GM21447 (cell line): ENCODE data around the gene CPT1C.

ENCODE experiments used
- ATAC-seq: cut with Tn5 transposase; IDR thresholded peaks from one replicate; pipeline ENCODE4 v1.9.1; 2021; ENCODE audit not compliant: unreplicated experiment

CPT1C gene

DNA sequence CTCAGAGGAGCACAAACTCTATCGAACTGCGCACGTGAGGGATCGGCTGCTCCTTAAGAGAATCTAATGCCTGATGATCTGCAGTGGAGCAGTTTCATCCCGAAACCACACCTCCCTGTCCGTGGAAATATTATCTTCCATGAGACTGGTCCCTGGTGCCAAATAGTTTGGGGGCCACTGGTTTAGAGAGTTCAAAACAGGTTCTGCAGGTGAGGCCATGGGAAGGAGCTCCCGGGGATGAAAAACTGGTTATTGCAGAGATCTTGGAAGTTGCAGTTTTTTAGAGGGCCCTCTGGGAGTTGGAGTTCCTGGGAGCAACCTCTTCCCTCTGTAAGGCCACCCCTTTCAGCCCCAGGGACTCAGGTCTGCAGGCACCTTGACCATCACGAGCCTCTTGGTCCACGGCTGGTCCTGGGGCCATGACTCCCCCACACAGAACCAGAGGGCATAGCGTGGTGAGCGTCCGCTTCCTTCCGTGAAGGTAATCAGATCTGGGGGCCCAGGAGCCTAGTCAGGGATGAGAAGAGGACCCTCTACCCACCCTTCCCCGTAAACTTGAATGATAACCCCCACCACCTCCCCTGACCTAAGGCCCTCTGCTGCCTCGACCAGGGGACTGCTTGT lies 30.5 kb upstream of the CPT1C start:
- ATAC-seq, result no peak

DNA sequence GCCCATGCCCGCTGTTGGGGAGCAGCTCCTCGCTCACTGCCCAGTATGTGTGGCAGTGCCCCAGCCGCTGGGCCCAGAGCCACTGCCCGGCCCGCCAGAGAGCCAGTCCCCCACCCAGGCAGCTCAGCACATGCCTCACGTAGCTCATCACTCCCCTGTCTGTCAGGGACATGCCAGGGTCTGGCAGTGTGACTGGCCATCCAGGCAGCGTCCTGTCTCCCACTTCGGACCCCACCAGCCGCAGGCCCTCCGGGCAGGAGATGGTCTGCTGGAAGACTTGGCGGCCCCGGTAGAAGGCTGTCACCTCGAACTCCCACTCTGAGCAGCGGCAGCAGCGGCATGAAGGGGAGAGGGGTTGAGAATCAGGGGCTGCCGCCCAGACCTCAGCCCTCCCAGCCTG lies 28.9 kb upstream of the CPT1C start:
- no peak for ATAC-seq

DNA sequence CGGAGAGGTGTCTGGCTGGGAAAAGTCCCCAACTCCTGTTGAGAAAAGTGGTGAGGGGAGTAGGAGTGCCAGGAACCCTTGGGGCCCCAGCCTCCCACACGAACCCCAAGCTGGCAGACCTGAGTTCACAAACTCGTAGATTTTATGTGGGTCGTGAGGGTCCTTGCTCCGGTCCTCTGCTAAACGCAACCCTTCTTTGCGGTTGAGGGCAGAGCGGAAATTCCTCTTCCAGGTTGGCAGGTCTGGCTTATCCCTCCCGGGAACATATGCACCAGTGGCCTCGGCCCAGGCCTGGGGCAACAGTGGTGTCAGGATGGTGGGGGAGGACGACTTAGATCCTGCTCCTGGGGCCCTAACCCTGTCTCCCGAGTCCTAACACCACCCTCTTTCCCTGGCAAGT lies 27.7 kb upstream of the CPT1C start:
- no peak for ATAC-seq

DNA sequence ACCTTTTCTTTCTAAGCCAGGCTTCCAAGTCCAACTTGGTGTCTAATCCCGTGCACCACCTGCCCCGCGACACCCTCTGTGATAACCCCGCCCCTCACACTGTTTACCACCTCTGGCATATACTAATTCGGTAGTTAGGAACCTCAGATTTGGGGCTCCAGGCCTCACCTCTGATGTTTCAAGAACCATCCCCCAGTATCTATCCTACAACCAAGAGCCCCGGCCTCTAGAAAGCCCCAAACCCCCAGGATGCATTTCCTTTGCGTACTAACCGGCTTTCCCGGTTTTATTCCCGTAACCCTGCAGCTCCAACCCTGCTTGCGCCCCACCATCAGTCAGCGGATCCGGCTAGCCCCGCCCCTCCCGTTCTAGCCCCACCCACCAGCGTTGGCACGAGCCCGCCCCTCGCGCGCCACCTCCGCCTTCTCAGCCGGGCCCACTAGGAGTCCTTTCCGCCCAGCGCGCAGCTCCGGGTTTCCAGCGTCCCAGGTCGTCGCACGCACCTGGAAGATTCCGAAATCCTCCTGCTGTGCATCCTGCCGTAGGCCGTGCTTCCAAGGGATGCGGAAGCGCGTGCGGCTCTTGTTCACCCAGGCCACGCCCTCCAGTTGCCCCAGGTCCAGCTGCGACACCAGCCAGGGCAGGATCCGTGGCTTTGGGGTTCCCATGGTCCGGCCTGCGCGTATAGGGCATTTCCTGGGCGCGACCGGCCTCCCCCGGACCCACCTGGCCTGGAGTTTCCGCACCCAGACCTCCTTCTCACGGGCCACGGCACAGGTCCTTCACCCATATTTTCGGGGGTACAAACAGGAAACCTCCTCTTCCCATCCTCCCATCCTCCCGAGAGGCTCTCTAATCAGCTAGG lies 26.5 kb upstream of the CPT1C start:
- peak; percentile 28 for ATAC-seq

DNA sequence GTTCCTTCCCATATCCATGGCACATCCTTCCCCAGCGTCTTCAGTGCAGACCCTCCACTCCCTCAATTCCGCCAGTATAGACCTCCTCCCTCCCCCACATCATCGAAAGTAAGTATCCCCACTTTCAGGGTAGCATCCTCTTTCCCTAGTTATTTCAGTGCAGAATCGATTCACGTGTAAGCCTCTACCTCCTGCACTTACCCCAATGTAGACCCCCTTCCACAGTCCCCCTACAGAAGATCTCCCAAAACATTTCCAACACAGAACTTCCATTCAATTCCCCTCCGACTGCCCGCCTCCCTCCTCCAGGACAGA lies 25.9 kb upstream of the CPT1C start:
- ATAC-seq, result no peak

DNA sequence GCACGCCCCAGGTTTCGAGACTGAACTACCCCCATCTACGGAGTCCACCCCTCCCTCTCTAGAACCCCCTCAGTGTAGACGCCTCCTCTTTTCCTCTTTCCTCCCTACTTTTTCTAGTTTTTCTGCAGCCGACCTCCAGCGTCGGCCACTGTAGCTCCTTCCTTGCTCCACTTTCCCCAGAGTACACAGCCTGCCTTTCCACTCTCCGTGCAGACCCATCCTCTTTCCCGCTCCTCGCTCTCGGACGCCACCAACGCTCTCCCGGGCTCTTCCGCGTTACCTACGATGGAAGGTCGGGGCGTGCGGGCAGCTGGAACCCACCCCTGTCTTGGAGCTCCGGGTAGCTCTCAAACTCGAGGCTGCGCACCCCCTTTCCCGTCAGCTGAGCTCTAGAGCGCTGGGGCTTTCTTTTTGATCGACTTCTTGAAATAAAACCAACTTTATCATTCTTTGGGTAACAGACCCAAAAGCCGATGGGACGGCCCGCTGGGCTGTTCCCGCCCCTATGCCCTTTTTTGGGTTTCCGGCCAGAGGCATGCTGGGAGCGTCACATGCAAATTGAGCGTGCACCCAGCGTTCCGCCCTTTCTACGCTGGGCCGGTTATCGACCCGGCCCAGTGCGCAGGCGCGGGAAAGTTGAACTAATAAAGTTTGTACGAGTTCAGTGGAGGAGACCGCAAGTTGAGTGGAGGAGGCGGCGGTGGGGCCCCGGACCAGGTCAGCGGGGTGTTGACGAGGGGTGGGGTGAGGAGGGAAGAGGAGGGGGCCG lies 25.4 kb upstream of the CPT1C start, which contains the start of the genes BCL2L12 and IRF3:
Gene BCL2L12, plus strand, starts transcription at position 583 of the 769 bp plus-strand sequence. CDS start 760 bp downstream, outside the sequence.
Gene IRF3, minus strand, starts transcription at position 507 of the 769 bp plus-strand sequence. CDS start 1,019 bp downstream, outside the sequence.
- peak; percentile 73 for ATAC-seq

DNA sequence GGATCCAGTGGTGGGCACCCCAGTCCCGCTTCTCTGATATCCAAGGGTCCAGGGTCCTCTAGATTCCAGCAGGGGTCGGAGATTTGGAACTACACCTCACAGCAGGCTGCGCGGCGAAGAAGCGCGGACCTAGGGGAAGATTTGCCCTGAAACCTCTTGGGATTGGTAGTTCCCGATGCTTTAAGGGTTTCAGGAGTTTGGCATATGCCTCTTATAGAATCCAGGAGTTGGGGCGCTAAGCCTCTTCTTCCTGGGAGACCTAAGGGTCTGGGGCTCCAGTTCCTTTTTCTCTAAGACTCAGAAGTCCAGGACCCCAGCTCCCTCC lies 24.8 kb upstream of the CPT1C start:
- peak; percentile 2 for ATAC-seq

DNA sequence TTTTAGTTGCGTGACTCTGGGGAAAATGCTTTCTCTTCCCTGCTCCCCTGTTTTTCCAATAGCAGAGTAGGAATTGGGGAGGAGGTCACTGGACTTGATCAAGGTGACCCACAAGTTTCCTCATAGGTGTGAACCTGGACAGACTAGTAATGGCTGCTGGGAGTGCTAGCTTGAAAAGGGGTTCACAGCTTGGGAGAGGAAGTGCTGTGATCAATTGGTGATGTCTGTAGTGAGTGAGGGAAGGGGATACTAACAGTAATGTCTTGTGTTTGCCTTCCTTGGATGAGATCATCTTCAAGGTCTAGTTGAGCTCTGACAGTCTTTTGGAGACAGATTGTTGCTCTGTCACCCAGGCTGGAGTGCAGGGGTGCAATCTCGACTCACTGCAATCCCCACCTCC lies 23.4 kb upstream of the CPT1C start:
- ATAC-seq, result no peak

DNA sequence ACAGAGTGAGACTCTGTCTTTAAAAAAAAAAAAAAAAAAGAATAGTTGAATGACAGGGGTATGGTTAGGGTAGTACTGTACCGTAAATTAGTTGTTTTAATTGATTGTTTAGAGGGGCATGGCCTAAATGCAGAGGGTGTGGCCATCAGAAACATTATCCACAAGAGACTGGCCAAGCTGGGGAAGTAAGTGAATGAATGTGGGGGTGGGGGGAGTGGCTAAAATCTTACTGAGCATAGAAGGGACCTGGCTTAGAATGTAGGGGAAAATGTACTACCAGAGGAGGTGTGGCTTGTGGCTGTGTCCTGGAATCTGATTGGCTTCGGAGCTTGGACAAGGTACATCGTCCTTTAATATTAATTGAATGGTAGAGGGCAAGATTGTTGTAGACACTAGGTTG lies 21.4 kb upstream of the CPT1C start:
- ATAC-seq, result no peak

DNA sequence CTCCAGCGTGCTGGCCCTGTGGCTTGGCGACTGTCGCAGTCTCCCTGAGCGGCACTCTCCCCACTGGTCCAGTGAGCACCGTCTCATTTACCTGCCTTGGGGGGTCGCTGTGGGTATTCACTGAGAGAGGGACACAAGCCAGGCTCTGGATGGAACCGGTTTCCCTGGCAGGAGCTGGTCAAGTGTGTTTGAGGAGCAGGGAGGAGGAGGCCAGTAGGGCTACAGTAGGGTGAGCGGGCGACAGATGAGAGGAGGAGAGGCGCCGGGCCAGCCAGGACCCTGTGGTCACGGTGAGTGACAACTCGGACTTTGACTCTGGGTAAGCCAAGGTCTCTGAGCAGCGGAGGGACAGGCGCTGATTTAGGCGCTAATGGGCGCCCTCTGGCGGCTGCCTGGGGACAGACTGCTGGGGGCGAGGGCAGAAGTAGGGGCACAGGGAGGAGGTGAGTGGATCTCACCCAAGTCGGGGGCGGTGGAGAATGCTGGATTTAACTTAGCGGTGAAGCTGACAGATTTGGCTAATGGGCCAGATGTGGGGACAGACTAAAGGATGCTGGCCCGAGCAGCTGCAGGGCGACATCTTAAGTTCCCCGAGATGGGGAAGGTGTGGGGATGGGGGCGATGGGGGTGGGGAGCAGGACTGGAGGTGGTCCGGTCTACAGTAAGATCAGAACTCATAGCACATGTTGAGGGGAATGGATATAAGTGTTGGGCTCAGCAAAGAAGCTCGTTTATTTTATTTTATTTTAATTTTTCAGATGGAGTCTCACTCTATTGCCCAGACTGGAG lies 18.6 kb upstream of the CPT1C start:
- ATAC-seq, result no peak

DNA sequence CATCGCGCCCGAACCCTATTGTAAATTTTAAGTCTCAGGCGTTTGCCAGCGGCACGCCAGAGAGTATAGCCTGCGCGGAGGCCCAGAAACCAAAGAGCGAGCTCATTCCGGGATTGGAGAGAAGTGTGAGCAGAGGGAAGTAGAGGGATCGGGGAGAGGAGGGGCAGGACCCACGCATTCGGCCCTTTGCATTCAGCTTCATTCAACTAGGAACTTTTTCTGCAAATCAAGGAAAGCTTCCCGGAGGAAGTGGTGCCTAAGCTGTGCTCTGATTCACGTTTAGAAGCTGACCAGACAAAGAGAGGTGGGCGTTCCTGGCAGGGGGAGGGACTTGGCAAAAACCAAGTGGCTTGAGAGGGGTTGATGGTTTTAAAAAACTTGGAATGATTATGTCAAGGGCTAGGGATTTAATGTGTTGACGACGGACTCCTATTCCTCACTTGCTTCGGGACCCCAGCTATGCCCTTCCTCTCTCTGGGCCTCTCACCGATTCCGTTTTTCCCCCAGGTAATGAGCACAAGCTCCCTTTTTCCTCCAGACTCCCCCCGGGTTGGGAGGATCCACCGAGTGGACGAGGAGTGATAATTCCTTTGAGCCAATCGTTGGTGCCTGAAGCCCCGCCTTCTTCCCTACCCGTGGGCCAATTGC lies 14.7 kb upstream of the CPT1C start:
- ATAC-seq, result peak; percentile 23

DNA sequence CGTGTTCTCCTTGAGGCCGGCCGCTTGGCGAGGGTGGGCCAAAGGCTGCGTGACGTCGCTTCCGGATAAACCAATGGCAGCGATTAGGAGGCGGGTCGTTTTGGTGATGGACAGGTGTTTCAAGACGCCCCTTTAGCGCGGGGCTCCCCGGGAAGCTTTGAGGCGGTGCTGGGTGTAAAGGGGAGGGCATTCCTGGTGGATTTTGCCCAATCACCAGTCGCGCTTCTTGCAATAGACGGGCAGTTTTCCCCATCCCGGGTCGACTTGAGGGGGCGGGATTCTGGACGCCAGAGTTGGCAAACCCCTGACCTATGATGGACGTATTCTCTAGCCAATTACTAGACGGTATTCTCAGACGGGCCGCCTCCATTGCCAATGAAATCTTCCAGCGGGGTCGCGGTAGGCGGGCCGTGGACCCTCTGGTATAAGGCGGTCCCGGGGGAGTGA lies 14.1 kb upstream of the CPT1C start:
- peak; percentile 69 for ATAC-seq

DNA sequence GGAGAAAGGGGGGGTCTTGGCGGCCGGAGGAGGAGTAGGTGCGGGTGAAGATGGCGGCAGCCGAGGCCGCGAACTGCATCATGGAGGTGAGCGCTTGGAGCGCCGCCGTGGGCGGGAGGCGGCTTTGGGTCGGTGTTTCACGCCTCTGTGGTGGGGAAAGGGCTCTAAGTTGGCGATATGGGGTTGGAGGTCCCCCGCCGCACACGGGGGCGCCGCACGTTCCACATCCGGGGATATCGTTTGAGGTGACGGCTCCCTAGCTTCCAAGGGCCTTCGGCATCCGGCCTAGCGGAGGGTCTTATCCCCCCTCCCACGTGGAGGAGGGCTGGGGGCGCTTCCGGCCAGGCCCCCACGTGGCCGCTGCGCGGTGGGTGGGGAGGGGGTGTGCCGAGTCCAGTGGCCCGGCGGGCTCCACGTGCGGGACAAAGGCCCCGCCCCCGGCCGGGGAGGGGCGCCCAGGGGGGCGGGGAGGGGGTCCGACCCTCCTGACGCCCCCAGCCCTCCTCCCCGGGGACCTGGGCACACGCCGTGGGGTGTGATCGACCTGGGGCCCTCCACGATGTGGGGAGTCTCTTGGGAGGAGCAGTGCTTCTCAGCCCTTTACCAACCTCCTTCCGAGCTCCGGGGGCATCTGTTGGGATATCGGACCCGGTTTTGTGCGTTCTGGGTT lies 13.6 kb upstream of the CPT1C start, which contains the start of gene PRMT1:
Gene PRMT1, plus strand, starts transcription at position 41 of the 670 bp plus-strand sequence. Its CDS starts 10 bp downstream, at position 51.
- no peak for ATAC-seq

DNA sequence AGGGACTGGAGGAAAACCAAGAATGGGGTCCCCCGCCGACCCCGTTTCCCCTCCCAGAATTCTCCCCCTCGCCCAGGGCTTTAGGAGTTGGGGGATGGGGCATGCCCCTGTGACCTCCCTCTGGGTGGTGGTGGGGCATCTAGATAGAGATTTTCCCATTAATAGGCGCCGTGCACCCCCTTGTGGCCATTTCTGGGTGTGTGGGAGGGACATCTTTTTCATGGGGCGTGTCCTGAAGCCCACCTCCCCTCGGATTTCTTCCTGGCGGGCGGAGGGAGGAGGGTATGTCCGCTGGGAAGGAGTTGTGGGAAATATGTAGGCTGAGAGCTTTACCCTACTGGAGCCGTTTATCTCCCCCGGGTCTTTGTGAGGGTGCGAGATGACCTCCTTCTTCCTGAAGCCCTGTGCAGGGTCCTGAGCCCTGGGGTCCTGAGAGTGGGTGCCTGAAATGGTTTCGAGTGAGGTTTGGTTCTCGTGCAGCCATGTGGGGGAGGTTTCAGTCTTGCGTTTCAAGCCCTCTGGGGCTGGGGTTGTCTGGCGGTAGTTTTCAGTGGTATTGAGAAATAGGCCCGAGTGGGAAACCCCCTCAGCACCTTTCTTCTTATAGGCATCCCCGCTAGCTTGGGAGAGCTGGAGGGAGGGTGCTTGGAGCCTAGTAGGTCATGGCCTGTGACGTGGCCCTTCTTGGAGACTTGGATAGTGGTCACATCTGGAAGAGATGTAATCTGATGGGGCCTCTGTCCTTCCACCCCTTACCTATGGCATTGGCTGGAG lies 12.8 kb upstream of the CPT1C start:
- no peak for ATAC-seq

DNA sequence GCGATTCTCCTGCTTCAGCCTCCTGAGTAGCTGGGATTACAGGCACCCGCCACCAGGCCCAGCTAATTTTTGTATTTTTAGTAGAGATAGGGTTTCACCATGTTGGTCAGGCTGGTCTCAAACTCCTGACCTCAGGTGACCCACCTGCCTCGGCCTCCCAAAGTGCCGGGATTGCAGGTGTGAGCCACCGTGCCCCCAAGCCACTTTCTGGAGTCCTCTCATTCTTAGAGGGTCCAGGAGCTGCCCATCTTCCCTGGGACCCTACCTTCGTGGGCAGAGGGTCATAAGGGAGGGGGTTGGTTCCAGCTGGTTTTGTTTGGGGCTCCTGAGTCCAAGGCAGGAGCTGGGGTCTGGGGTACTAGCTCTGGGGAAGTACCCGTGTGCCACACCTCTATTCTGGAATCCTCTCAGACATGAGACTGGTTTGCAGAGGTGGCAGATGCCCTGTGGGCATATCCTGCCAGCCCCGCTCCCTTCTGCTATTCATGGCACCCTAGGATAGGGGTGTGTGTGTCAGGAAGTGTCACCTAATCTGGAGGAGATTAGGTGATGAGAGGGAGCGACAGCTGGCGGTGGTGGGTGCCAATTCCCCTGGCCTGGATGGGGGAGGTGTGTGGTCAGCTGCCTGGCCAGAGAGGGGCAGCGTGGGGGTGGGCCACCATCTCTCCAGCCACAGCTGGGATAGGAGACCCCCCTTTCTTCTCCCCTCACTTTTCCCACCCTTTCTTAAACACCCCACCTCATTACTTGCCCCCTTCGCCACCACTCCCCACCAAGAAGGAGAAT lies 11.7 kb upstream of the CPT1C start:
- no peak for ATAC-seq

DNA sequence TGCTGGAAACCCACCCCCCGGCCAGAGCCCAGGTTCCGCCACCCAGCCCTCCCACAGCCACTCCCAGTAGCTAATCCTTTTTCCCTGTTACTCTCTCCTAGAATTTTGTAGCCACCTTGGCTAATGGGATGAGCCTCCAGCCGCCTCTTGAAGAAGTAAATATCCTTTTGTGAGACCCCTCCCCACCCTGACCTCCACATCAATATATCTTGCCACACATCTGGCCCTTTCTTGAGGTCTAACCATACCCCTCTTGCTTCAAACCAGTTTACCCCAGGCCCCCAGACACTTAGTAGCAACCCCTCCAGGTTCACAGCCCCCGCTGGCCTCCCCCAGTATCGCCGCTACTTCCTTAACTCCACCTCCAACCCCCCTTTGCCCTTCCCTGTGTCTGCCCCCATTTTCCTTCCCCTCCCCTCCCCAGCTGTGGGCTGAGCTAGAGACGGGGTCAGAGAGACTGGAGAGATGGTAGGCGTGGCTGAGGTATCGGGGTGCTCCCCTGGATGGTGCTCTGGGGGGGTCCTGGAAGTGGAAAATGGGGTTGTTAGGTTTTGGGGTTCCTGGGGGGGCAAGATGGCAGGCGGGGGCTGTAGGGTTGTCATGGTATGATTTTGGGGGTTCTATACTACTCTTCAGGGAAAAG lies 11.0 kb upstream of the CPT1C start:
- no peak for ATAC-seq

DNA sequence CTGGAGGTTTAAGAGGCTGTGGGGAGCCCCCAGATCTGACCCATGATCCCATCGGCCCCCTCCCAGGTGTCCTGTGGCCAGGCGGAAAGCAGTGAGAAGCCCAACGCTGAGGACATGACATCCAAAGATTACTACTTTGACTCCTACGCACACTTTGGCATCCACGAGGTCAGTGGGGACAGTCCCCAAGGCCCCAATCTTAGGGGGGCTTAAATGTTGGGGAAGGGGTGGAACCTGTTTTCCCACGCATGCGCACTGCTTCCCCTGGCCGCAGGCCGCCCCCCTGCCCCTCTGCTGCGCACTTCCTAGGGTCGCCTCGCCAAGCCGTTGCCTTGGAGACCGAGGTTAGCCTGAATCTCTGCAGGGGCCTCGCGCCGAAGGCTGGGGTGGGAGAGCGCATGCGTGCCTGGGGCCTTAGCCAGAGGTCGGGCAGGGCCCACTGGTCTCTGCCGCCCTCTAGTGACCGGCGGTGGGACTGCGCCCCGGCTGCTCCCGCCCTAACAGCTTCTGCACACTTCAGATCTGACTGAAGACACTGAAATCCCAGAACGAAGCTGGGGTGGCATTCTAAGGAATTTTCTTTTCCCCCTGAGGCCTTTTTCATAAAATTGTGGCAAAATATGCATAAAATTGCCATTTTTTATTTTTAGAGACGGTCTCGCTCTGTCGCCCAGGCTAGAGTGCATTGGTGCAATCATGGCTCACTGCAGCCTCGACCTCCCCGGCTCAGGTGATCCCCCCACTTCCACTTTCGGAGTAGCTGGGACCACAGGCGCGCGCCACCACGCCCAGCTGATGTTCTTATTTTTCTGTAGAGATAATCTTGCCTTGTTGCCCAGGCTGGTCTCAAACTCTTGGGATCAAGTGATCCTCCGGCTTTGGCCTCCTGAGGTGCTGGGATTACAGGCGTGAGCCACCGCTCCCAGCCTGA lies 10.2 kb upstream of the CPT1C start:
- no peak for ATAC-seq
